Caco-2 (cell line): ENCODE data around the gene IQSEC1. TPM values are rescaled to one million over a fixed set of nuclear protein-coding genes. Genes with fewer than 3 reads are reported as not detected.

ENCODE experiments used
- BruUV-seq: library from RNA; stranded (reverse); fragments of 400-500 nt; replicated peaks from 2 replicates; lab custom pipeline; 2021; lab: Mats Ljungman, UMichigan
- CTCF ChIA-PET: fragments of 300-600 bp; sonication (Branson Sonifier 250); formaldehyde crosslinking; loops from one replicate; lab custom pipeline; 2022; ENCODE audit warnings: antibody characterized with exemption; lab: Charles Lee
- POLR2A ChIA-PET: fragments of 300-600 bp; sonication (Branson Sonifier 250); formaldehyde crosslinking; loops from one replicate; lab custom pipeline; 2022; ENCODE audit warnings: antibody characterized with exemption; lab: Charles Lee
- DNase-seq, 2 experiments: peaks; one replicate each; pipeline versions ENCODE4 v3.0.0 to v3.0.0-alpha.2; 2020 to 2022
- H3K27me3 ChIP-seq: replicated peaks from 2 replicates; pipeline ENCODE4 v1.6.0; 2011; ENCODE audit warnings: low read length; ENCODE audit not compliant: control insufficient read depth, insufficient read depth
- H3K36me3 ChIP-seq: 2 replicates; pipeline ENCODE4 v1.5.1; 2011; ENCODE audit warnings: low read length; ENCODE audit not compliant: control insufficient read depth, insufficient read depth
- H3K4me1 ChIP-seq: fragments of 250-450 bp; sonication (Bioruptor Pico); 2 replicates; pipeline ENCODE4 v1.5.1; 2020; ENCODE audit warnings: mild to moderate bottlenecking
- H3K4me3 ChIP-seq: 2 replicates; pipeline ENCODE4 v1.5.1; 2011; ENCODE audit warnings: low read depth, mild to moderate bottlenecking, control low read depth, low read length
- H3K9me3 ChIP-seq: fragments of 250-450 bp; sonication (Bioruptor Pico); 2 replicates; pipeline ENCODE4 v1.5.1; 2020; ENCODE audit warnings: mild to moderate bottlenecking, moderate library complexity
- H3K27ac Mint-ChIP-seq: one replicate; pipeline ENCODE4 v1.8.0; 2022; ENCODE audit warnings: mixed read lengths; ENCODE audit not compliant: unreplicated experiment
- H3K27me3 Mint-ChIP-seq: one replicate; pipeline ENCODE4 v1.8.0; 2022; ENCODE audit warnings: mixed read lengths; ENCODE audit not compliant: insufficient read depth, unreplicated experiment
- H3K36me3 Mint-ChIP-seq: one replicate; pipeline ENCODE4 v1.8.0; 2022; ENCODE audit warnings: mild to moderate bottlenecking, mixed read lengths; ENCODE audit not compliant: insufficient read depth, unreplicated experiment
- H3K4me1 Mint-ChIP-seq: one replicate; pipeline ENCODE4 v1.8.0; 2022; ENCODE audit warnings: low read depth, mixed read lengths; ENCODE audit not compliant: unreplicated experiment
- H3K4me3 Mint-ChIP-seq: one replicate; pipeline ENCODE4 v1.8.0; 2022; ENCODE audit warnings: mild to moderate bottlenecking, moderate library complexity, mixed read lengths; ENCODE audit not compliant: unreplicated experiment
- H3K9me3 Mint-ChIP-seq: one replicate; pipeline ENCODE4 v1.8.0; 2022; ENCODE audit warnings: mixed read lengths; ENCODE audit not compliant: unreplicated experiment
- CTCF ChIP-seq, 2 experiments: fragments of 200-600 bp in 1 of 2; IDR thresholded peaks; 1 replicate in 1 of 2; 2 replicates in 1 of 2; pipeline versions ENCODE4 v1.5.1 to v1.8.0; 2011 to 2022; ENCODE audit warnings: antibody characterized with exemption in 1 of 2, control low read depth in 1 of 2, inconsistent platforms in 1 of 2, low read depth in 1 of 2, low read length in 1 of 2, mild to moderate bottlenecking in 1 of 2, moderate library complexity in 1 of 2; ENCODE audit not compliant: insufficient read depth in 1 of 2, severe bottlenecking in 1 of 2, unreplicated experiment in 1 of 2
- intact Hi-C: fragments of 100-400 bp; cut with micrococcal nuclease; formaldehyde crosslinking; loops from one replicate; pipeline ENCODE4 v1.10.0; 2022; ENCODE audit not compliant: unreplicated experiment
- total RNA-seq: library from RNA; stranded (reverse); gene quantifications from 2 replicates; pipeline ENCODE4 v1.2.3, GENCODE V29; 2022

The IQSEC1 gene
- total RNA-seq, 1 experiment from 2014 or later: 40.0 TPM

DNA sequence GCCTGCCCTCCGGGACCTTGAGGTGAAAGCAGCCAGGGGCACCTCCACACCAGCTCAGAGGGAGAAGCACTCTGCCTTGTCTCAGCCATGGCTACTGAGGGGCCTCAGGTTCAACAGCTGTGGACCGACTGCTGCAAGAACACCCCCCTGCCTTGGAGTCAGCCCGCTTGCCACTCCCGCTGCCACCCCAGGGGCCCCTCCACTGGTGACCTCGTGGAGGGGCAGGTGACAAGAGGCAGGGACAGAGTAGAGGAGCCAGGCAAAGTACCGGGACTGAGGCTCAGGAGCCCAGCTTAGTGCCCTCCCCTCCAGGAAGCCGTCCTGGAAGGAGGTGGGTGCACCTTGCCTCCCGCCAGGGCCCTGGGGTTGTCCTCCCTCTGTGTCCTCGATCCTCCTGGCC is 152.3 kb downstream of the IQSEC1 start:
- H3K36me3 Mint-ChIP-seq: peaks cover 5% of the 10 kb centered on the region
- H3K27ac Mint-ChIP-seq: no peak overlapping the region
- no TSS peak for BruUV-seq
- no peak overlapping the region for H3K4me3 Mint-ChIP-seq
- Histone ChIP-seq H3K4me3 (no peak overlapping the region), H3K36me3 (peaks cover 1% of the 10 kb centered on the region; the same call in 1 of the 2 replicates), H3K27me3 (no peaks in the 10 kb centered on the region), H3K9me3 (no peaks in the 10 kb centered on the region), H3K4me1 (no peaks in the 10 kb centered on the region)
- no peaks in the 10 kb centered on the region for H3K4me1 Mint-ChIP-seq
- CTCF ChIA-PET: no interaction called here
- DNase-seq: no peak
- intact Hi-C loops: loop anchor here (5.0 kb wide), 1 partner anchor 61 kb away; no protein-coding TSS in a partner anchor
- no peaks in the 10 kb centered on the region for H3K27me3 Mint-ChIP-seq
- no peak for TF ChIP-seq CTCF (IDR thresholded peaks at IDR 0.05; ENCODE audit: insufficient read depth in 1 of 2, low read depth in 1 of 2, low read length in 1 of 2, severe bottlenecking in 1 of 2, unreplicated experiment in 1 of 2)
- POLR2A ChIA-PET: no interaction called here
- no peaks in the 10 kb centered on the region for H3K9me3 Mint-ChIP-seq

GRCh38 chr3:12919205-12919604 is 154.0 kb downstream of the IQSEC1 start:
- ChIA-PET CTCF (no interaction called here), POLR2A (no interaction called here)
- Histone ChIP-seq H3K4me1 (no peaks in the 10 kb centered on the region), H3K4me3 (no peak overlapping the region), H3K27me3 (no peaks in the 10 kb centered on the region), H3K36me3 (no peaks in the 10 kb centered on the region), H3K9me3 (no peaks in the 10 kb centered on the region)
- DNase-seq: no peak
- BruUV-seq: no TSS peak
- intact Hi-C loops: no loop called here
- Mint-ChIP-seq H3K36me3 (peaks cover 5% of the 10 kb centered on the region), H3K27me3 (no peaks in the 10 kb centered on the region), H3K27ac (no peak overlapping the region), H3K4me3 (no peak overlapping the region), H3K9me3 (no peaks in the 10 kb centered on the region), H3K4me1 (no peaks in the 10 kb centered on the region)
- TF ChIP-seq CTCF (IDR thresholded peaks at IDR 0.05; ENCODE audit: insufficient read depth in 1 of 2, low read depth in 1 of 2, low read length in 1 of 2, severe bottlenecking in 1 of 2, unreplicated experiment in 1 of 2): no peak

DNA sequence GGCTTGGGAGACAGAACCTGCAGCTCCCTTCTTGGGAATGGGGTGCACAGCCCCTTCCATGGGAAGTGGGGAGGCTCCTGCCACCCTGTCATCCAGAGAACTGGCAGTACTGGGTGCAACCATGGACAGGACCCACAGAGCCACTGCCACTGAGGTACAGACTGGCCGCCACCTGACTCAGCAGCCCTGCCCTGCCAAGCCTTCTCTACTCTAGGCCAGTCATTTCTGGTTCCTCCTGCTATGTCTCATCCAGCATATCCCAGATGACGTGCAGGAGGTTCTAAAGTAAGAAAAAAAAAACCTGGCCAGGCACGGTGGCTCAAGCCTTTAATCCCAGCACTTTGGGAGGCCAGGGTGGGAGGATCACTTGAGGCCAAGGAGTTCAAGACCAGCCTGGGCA is 155.0 kb downstream of the IQSEC1 start:
- no peaks in the 10 kb centered on the region for H3K36me3 ChIP-seq
- ChIA-PET CTCF (no interaction called here), POLR2A (no interaction called here)
- no peaks in the 10 kb centered on the region for H3K4me1 ChIP-seq
- no peaks in the 10 kb centered on the region for H3K9me3 ChIP-seq
- Mint-ChIP-seq H3K27me3 (no peaks in the 10 kb centered on the region), H3K4me3 (no peak overlapping the region), H3K36me3 (peaks cover 12% of the 10 kb centered on the region), H3K9me3 (no peaks in the 10 kb centered on the region), H3K4me1 (no peaks in the 10 kb centered on the region), H3K27ac (no peak overlapping the region)
- intact Hi-C loops: no loop called here
- no peak for DNase-seq
- no TSS peak for BruUV-seq
- no peaks in the 10 kb centered on the region for H3K27me3 ChIP-seq
- TF ChIP-seq CTCF (IDR thresholded peaks at IDR 0.05; ENCODE audit: insufficient read depth in 1 of 2, low read depth in 1 of 2, low read length in 1 of 2, severe bottlenecking in 1 of 2, unreplicated experiment in 1 of 2): no peak
- no peak overlapping the region for H3K4me3 ChIP-seq
